ENCODE data around the gene SPATA31C2. TPM values are rescaled to one million over a fixed set of nuclear protein-coding genes. Genes with fewer than 3 reads are reported as not detected.
A peak's percentile ranks its signal among the peaks of the same experiment; 100 is the strongest.

The SPATA31C2 gene
- polyA plus RNA-seq, 1 donor (not counting 4 experiments of a cell fraction or from before 2014, with no cell fraction given), result not detected

DNA sequence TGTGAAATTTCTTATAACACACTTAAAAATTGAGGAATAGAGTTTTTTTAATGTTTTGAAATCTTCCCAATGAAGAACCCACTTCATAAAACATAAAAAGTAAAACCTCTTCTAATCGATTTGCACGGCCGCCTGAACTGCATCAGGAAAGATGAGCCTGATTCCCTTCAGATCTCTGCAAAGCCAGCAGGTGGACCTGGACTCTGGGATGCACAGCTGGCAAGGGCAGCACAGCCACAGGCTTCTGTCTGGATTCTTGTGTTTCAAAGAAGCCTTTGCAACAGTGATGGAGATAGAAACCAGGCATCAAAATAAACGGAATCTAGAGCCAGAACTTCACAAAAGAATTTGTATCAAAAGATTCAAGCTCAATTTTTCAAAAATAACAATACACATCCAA, 36.0 kb upstream of the SPATA31C2 start:
- FAIRE-seq (no peak), DNase-seq (ENCODE audit: low read depth, low spot score) (no peak)
- TF ChIP-seq, protein P1, sequence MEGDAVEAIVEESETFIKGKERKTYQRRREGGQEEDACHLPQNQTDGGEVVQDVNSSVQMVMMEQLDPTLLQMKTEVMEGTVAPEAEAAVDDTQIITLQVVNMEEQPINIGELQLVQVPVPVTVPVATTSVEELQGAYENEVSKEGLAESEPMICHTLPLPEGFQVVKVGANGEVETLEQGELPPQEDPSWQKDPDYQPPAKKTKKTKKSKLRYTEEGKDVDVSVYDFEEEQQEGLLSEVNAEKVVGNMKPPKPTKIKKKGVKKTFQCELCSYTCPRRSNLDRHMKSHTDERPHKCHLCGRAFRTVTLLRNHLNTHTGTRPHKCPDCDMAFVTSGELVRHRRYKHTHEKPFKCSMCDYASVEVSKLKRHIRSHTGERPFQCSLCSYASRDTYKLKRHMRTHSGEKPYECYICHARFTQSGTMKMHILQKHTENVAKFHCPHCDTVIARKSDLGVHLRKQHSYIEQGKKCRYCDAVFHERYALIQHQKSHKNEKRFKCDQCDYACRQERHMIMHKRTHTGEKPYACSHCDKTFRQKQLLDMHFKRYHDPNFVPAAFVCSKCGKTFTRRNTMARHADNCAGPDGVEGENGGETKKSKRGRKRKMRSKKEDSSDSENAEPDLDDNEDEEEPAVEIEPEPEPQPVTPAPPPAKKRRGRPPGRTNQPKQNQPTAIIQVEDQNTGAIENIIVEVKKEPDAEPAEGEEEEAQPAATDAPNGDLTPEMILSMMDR (optimal IDR thresholded peaks at IDR 0.05 in 1 of 3, IDR thresholded peaks at IDR 0.05 in 1 of 3, conservative IDR thresholded peaks at IDR 0.05 in 1 of 3; ENCODE audit: extremely low read depth in 1 of 3, insufficient read depth in 2 of 3, low read length in 3 of 3), result peak in 2 of 3 experiments; percentile 11 to 14
- TF ChIP-seq EZH2 (IDR thresholded peaks at IDR 0.05; ENCODE audit: low read length), result no peak

DNA sequence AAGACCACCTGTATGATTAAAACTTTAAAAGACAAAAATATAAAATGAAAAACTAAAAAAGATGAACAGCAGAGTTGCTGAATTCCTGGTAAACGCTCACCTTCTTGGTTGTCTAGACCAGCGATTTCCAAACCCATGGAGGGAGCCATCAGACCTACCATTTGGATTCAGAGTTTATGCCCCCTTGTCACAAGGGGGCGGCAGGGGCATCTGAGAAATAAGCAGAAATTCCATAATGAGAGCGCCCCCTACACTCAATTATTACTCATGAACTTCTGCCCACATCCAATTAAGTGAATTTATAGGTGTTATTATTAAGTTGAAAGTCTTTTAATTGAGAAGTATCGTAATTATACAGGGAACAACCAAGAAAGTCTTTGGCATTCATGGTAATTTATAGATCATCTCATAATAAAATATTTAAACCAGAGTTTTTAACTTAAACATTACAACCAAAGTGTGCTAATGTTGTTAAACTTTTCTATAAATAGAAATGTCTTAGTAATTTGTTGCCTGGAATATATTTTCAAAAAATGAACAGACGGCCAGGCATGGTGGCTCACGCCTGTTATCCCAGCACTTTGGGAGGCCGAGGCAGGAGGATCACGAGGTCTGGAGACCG, 35.2 kb upstream of the SPATA31C2 start:
- FAIRE-seq (no peak), DNase-seq (ENCODE audit: low read depth, low spot score) (peak; percentile 30)
- Histone ChIP-seq H3K27me3 (ENCODE audit: control insufficient read depth, extremely low read depth, insufficient read depth, low read length) (peaks cover 3% of the 10 kb centered on the region), H3K79me2 (ENCODE audit: control insufficient read depth, insufficient read depth, low read length) (no peaks in the 10 kb centered on the region), H4K20me1 (ENCODE audit: control insufficient read depth, extremely low read depth, insufficient read depth, low read length) (no peaks in the 10 kb centered on the region), H3K4me1 (ENCODE audit: control insufficient read depth, extremely low read depth, insufficient read depth, low read length) (no peaks in the 10 kb centered on the region), H3K9me1 (ENCODE audit: control insufficient read depth, extremely low read depth, insufficient read depth, low read length) (no peaks in the 10 kb centered on the region), H3K36me3 (ENCODE audit: control insufficient read depth in 2 of 2, extremely low read depth in 1 of 2, insufficient read depth in 2 of 2, low read length in 2 of 2) (no peaks in the 10 kb centered on the region), H3K4me3 (ENCODE audit: control insufficient read depth in 2 of 3, extremely low read depth in 1 of 3, insufficient read depth in 2 of 3, low read depth in 1 of 3, low read length in 3 of 3) (no peak overlapping the region), H3K27ac (ENCODE audit: control insufficient read depth, insufficient read depth, low read length) (no peak overlapping the region), H3K9ac (ENCODE audit: control insufficient read depth, extremely low read depth, insufficient read depth, low read length) (no peak overlapping the region), H3K9me3 (ENCODE audit: control insufficient read depth, low read depth, low read length) (no peaks in the 10 kb centered on the region), H2AFZ (ENCODE audit: control insufficient read depth, low read length) (no peak overlapping the region), H3K4me2 (ENCODE audit: control insufficient read depth, extremely low read depth, insufficient read depth, low read depth, low read length) (no peak overlapping the region)
- TF ChIP-seq EZH2 (IDR thresholded peaks at IDR 0.05; ENCODE audit: low read length), result no peak
- TF ChIP-seq, protein P1 (optimal IDR thresholded peaks at IDR 0.05 in 1 of 3, IDR thresholded peaks at IDR 0.05 in 1 of 3, conservative IDR thresholded peaks at IDR 0.05 in 1 of 3; ENCODE audit: extremely low read depth in 1 of 3, insufficient read depth in 2 of 3, low read length in 3 of 3), result peak; percentile 67 to 84 (median 83)
- dilution Hi-C loops (cut with MboI; ENCODE audit: extremely low pct_ligation_motif_present, low sequenced_read_pairs), result no loop called here

More for the DNA sequence above, 36.0 kb upstream of the SPATA31C2 start:
- no peaks in the 10 kb centered on the region for H3K9me3 ChIP-seq (ENCODE audit: control insufficient read depth, low read depth, low read length)
- no peaks in the 10 kb centered on the region for H3K4me1 ChIP-seq (ENCODE audit: control insufficient read depth, extremely low read depth, insufficient read depth, low read length)
- no peaks in the 10 kb centered on the region for H3K36me3 ChIP-seq (ENCODE audit: control insufficient read depth in 2 of 2, extremely low read depth in 1 of 2, insufficient read depth in 2 of 2, low read length in 2 of 2)
- dilution Hi-C loops (cut with MboI; ENCODE audit: extremely low pct_ligation_motif_present, low sequenced_read_pairs), result no loop called here
- H3K4me2 ChIP-seq (ENCODE audit: control insufficient read depth, extremely low read depth, insufficient read depth, low read depth, low read length), result no peak overlapping the region
- no peak overlapping the region for H3K9ac ChIP-seq (ENCODE audit: control insufficient read depth, extremely low read depth, insufficient read depth, low read length)
- no peaks in the 10 kb centered on the region for H3K79me2 ChIP-seq (ENCODE audit: control insufficient read depth, insufficient read depth, low read length)
- no peak overlapping the region for H3K27ac ChIP-seq (ENCODE audit: control insufficient read depth, insufficient read depth, low read length)
- no peaks in the 10 kb centered on the region for H3K9me1 ChIP-seq (ENCODE audit: control insufficient read depth, extremely low read depth, insufficient read depth, low read length)
- no peaks in the 10 kb centered on the region for H4K20me1 ChIP-seq (ENCODE audit: control insufficient read depth, extremely low read depth, insufficient read depth, low read length)
- no peak overlapping the region for H3K4me3 ChIP-seq (ENCODE audit: control insufficient read depth in 2 of 3, extremely low read depth in 1 of 3, insufficient read depth in 2 of 3, low read depth in 1 of 3, low read length in 3 of 3)
- H2AFZ ChIP-seq (ENCODE audit: control insufficient read depth, low read length), result no peak overlapping the region
- peaks cover 3% of the 10 kb centered on the region for H3K27me3 ChIP-seq (ENCODE audit: control insufficient read depth, extremely low read depth, insufficient read depth, low read length)

Measured in keratinocyte (primary cell).